NCI-H128 (cell line): ENCODE measurements around the gene COTL1.

Source experiments
- DNase-seq: peaks from one replicate; lab custom pipeline; 2025; ENCODE audit not compliant: unreplicated experiment; lab: John Stamatoyannopoulos, UW

COTL1 gene

DNA sequence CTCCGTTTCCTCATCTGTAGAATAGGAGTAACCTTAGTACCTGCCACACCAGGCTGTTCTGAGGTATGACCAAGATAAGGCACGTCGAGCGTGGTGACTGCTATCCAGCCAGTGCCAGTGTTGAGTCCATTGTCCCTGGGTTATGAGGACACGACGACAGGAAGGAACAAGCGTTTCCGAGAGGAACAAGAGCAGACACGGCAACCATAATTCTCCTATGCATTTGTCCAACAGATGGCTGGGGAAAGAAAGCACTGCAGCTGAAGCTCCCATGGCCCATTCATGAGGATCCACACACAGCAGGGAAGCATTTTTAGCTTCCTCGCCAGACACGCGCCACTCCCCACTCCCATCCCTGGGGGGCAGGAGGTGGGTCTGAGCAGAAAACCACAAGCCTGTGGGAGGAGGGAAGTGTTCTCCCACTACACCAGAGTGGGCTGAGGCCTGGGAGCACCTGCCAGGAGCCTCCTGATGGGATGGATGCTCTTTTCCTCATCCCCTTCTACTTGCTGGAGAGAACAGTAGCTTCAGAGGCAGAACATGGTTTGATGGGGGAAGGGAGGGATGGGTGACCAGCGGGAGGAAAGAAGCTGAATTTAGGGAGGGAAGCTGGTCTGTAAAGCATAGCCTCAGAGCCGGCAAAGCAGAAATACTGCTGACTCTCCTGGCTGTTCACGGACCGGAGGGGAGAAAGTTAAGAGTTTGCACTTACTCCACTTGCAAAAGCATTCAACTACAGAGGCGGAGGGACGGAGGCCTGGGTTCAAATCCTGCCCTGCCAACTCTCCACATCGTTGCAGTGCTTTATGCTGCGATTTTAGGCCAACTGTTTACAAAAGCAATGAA lies 2.7 kb downstream of the COTL1 start:
- DNase-seq = no peak

DNA sequence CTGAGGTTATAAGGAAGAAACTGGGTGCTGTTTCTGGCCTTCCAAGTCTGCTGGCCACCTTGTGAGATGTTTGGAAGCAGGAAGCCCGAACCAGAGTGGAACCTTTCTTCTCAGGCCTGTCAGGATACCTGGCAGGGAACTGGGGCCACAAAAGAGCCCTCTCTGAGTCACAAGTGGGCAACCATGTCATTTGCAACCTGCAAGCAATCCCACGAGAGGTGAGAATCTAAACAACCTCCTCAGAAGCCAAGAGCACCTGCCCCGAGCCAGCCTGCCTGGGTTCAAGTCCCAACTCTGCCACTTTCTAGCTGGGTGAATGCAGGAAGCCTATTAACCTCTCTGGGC lies 3.3 kb downstream of the COTL1 start:
- DNase-seq = no peak

DNA sequence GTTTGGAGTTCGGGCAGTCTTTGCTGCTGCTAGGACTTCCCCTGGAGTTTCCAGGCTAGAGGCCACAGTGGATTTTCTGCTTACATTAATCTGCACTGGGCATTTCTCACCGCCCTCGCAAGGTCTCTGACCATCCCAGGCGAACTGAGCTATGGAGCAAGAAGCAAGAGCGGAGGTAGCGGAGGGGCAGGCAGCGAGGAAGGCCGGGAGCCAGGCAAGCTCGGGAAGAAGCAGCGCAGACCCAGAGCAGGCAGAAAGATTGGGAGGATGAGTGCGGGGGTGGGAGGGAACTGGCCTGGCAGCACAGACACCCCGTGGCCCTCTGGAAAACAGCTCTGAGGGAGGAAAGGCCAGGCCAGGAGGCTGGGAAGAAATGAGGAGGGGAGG lies 3.8 kb downstream of the COTL1 start:
- no peak for DNase-seq

DNA sequence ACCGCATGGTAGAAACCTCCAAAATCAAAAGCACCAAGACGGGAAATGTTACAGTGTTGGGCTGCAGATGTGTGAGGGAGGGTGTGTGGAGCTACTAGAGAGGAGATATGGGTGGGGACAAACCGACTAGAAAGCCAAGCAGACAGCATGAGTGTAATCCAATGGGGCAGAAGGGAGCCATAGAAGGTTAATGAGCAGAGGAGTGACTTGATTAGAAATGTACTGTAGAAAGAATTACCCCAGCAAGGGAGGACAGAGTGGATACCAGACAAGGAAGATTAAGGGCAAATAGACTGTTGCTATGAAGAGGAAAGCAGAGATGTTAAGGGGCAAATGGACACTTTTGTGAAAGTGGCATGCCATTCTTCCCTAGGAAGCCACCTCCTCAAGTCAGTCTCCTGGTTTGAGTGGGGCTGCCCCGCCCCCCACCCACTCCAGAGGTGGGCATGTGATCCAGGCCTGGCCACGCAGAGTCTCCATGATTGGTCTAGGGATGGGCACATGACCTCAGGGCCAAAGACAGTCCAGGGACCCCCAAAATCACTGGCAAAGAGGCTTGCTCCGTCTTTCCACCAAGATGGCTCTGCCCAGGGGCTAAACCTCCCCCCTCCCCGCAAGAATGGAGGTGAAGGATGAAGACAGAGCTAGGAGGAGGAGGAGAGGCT lies 4.3 kb downstream of the COTL1 start:
- DNase-seq = no peak

GRCh38 chr16:84612686-84613085 lies 5.2 kb downstream of the COTL1 start:
- DNase-seq = no peak

DNA sequence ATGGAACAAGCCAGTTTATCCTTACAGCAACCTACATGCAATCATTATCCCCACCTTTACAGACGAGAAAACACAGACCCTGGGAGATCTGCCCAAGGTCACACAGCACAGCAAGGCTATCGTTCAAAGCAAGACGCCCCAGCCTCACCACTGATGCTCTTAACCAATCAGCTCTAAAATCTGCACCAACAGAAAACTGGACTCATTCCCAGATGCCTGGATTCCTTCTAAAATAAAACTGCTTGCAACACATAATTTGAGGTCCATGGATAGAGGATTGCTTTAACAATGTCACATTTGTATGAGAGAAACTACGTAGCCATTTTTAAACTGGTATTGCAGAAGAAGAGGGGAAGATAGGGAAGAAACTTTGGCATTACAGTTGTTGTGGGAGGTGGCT lies 6.8 kb downstream of the COTL1 start:
- DNase-seq = no peak

- DNase-seq = no peak
Measured at GRCh38 chr16:84610376-84610775, 7.5 kb downstream of the COTL1 start.

DNA sequence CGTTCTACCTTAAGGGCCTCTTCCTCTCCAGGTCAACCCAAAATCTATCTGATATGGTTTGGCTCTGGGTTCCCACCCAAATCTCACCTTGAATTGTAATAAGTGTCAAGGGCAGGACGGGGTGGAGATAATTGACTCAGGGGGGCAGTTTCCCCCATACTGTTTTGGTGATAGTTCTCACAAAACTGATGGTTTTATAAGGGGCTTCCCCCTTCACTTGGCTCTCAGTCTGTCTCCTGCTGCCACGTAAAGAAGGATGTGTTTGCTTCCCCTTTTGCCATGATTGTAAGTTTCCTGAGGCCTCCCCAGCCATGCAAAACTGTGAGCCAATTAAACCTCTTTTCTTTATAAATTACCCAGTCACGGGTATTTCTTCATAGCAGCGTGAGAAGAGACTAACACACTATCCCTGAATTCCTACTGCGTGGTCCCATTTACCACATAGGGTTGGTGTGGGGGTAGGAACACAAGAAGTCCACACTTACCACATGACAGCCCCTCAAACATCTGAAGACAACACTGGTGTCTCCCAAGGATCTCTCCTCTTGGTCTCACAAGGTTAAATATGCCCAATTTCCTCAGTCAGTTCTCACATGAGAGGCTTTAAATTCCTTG lies 8.2 kb downstream of the COTL1 start:
- DNase-seq = no peak

- no peak for DNase-seq
Measured at GRCh38 chr16:84608282-84608681, 9.6 kb downstream of the COTL1 start.

DNA sequence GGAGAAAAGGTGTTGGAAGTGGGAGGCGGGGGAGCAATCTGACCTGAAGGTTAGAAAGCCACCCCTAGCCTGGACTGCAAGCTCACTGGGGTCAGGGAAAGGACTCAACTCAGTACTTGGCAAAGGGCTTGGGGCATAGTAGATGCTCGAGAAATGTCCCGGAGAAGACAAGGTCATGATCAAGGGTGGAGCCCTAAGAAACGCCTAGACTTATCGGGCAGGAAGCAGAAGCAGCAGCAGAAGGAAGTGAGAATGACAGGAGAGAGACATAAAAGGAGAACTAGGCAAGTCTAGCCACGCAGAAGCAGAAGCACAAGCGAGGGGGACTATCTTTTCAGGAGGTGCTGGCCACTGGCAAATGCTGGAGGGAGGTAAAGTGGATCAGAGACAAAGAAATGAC lies 10.2 kb downstream of the COTL1 start:
- DNase-seq = no peak

DNA sequence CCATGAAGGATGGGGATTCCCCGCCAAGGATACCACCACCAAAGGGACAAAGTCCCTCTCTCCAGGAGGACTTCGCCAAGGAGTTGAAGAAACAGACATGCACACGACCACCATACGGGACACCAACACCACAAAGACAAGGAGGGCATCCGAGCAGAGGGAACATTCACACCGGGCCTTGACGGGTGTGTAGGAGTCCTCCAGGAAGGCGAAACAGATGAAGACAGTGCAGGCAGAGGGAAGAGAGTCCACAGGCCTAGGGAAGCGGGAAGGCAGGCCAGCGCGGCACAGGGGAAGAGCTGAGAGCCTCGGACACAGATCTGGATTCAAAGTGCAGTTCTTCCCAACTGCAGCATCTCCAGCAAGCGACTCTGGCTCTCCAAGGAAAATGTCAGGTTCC lies 10.8 kb downstream of the COTL1 start:
- no peak for DNase-seq

- no peak for DNase-seq
Measured at GRCh38 chr16:84606081-84606875, 11.6 kb downstream of the COTL1 start.

DNA sequence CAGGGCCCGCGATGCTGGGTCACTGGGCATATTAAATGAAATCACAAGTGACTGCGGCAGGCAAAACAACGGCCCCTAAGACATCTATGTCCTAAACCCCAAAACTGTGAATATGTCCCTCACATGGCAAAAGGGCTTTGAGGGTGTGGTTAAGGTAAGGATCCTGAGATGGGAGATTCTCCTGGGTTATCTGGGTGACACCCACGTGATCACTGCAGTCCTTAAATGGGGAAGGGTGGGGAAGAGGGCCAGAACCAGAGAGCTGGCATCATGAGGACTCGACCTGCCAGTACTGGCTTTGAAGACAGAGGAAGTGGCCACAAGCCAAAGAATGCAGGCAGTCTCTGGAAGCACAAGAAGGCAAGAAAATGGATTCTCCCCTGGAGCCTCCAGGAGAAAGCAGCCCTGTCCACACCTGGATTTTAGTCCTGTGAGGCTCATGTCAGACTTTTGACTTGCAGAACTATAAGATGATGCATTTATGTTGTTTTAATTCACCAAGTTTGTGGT lies 12.5 kb downstream of the COTL1 start:
- no peak for DNase-seq

- DNase-seq = no peak
Measured at GRCh38 chr16:84604477-84605013, 13.3 kb downstream of the COTL1 start.

DNA sequence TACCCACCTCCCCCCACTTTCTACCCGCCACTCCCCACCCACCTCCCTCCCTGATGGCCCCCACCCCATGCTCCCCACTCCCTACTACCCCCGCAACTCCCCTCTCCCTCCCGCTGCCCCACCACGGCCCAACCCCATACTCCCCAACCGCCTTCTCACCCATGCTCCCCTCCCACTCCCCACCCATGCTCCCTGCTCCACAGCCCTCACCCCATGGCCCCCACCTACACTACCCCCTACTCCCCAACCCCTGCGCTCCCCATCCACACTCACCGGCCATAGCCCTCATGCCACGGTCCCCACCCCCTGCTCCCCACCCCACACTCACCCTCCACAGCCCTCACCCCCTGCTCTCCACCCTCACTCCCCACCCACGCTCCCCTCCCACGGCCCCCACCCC lies 13.9 kb downstream of the COTL1 start:
- no peak for DNase-seq

DNA sequence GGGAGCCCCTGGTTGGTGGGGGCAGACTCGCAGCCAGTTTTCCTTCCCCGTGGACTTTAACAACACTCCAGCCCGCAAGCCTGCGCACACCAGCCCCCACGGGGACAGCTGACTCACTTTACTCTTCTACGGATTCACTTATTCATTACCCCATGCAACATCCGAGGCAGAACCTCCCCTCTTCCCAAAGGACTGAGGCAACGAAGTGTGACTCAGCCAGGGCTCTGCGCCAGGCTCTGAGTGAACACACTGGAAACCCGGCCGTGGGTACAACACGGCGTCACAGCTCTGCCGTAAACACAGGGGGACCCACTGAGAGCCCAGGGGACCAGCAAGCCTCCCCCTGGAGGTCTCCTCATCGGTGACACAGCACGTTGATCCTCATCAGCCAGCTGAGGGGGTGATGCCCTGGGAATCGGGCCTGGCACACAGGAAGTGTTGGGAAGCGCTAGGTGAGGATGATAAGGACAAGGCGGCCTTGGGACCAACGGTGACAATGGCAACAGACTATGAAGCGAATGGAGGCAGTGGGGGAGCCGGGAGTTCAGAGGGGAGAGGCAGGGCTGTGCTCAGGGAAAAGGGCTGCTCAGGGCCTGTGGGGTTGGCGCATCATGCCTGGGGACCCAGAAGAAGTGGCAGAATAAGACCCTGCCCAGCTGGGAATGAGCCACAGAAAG lies 14.6 kb downstream of the COTL1 start:
- no peak for DNase-seq

DNA sequence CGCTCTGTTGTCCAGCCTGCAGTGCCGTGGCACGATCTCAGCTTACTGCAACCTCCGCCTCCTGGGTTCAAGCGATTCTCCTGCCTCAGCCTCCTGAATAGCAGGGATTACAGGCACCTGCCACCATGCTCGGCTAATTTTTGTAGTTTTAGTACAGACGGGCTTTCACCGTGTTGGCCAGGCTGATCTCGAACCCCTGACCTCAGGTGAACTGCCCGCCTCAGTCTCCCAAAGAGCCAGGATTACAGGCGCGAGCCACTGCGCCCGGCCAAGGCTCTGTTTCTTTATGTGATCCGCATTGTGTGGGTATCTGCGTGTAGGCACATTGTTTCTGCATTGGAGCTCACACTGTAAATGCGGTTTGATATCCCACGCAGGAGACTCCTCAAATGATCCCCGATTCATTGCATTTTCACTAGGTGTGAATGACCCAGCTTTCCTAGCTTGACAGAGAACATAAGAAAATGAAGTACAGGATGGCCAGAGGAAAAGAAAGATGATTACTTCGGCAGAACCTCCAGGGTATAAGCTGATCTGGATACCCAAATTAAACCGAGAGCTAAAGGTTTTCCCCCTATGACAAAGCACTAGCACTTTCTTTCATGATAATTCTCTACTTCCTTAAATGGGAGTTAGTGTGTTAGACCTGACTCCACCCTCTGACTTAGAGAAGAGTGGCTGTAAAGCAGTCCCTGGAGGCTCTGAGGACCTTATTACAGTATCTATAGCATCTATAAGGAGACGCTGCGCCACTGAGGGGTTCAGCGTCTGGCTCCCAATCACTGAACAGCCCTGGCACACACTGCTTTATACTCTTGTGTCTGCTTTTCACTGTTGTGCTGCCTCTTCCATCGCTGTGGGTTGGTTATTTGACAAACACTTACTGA lies 17.3 kb downstream of the COTL1 start:
- DNase-seq = no peak

GRCh38 chr16:84599521-84600202 lies 18.2 kb downstream of the COTL1 start:
- DNase-seq = no peak

- no peak for DNase-seq
Measured at GRCh38 chr16:84598360-84598759, 19.5 kb downstream of the COTL1 start.
